K562 (cell line): ENCODE data around the gene DUSP16. TPM values are rescaled to one million over a fixed set of nuclear protein-coding genes. Genes with fewer than 3 reads are reported as not detected.
A peak's percentile ranks its signal among the peaks of the same experiment; 100 is the strongest.

ENCODE experiments used
- ATAC-seq: fragments of 200-7000 bp; cut with Tn5 transposase; 3 replicates; pipeline ENCODE4 v1.9.1; 2020; ENCODE audit warnings: moderate library complexity
- BruUV-seq: library from RNA; stranded (reverse); fragments of 400-500 nt; replicated peaks from 2 replicates; lab custom pipeline; 2021; lab: Mats Ljungman, UMichigan
- CTCF ChIA-PET: fragments of 300-600 bp; formaldehyde crosslinking; extraction: SDS; loops from one replicate; lab custom pipeline; 2021; ENCODE audit warnings: low intra/inter-chr PET ratio; lab: Yijun Ruan, JAX
- POLR2A ChIA-PET: fragments of 300-600, 350-650 bp; sonication (Branson Sonifier 250); formaldehyde crosslinking; extraction: SDS; loops from one replicate; lab custom pipeline; 2021; ENCODE audit warnings: antibody characterized with exemption, inconsistent platforms; lab: Yijun Ruan, JAX
- DNase-seq, 4 experiments: peaks; one replicate each; pipeline versions ENCODE4 v3.0.0 to v3.0.0-alpha.2; 2011 to 2018; ENCODE audit warnings: low spot score in 3 of 4, mixed read lengths in 3 of 4; ENCODE audit errors: extremely low read depth in 1 of 4
- FAIRE-seq: peaks from 2 replicates; lab custom pipeline; 2011; peaks lifted over from hg19 to GRCh38; lab: Jason Lieb, UNC
- H2AFZ ChIP-seq: 2 replicates; pipeline ENCODE4 v1.6.0; 2011; ENCODE audit warnings: low read depth, low read length, control low read depth, inconsistent platforms
- H3K27ac ChIP-seq: fragments of 200-600 bp; 3 replicates; pipeline ENCODE4 v1.8.0; 2011; ENCODE audit warnings: low read depth, mild to moderate bottlenecking, control low read depth, inconsistent platforms, low read length, moderate library complexity, mixed read lengths; ENCODE audit errors: extremely low read depth
- H3K27me3 ChIP-seq, 2 experiments: fragments of 300-600 bp in 1 of 2; 2 replicates in 1 of 2; 3 replicates in 1 of 2; pipeline versions ENCODE4 v1.6.0 to v1.8.0; 2011; ENCODE audit warnings: inconsistent platforms in 2 of 2, low read length in 2 of 2, mild to moderate bottlenecking in 1 of 2, mixed read lengths in 1 of 2, moderate library complexity in 1 of 2; ENCODE audit not compliant: control insufficient read depth in 2 of 2, insufficient read depth in 2 of 2
- H3K36me3 ChIP-seq: fragments of 300-600 bp; 3 replicates; pipeline ENCODE4 v1.8.0; 2011; ENCODE audit warnings: mild to moderate bottlenecking, low read length, inconsistent platforms; ENCODE audit not compliant: control insufficient read depth, insufficient read depth
- H3K4me1 ChIP-seq, 2 experiments: fragments of 200-600 bp in 1 of 2; replicated peaks in 1 of 2; 2 replicates in 1 of 2; 3 replicates in 1 of 2; pipeline versions ENCODE4 v1.5.1 to v1.8.0; 2011; ENCODE audit warnings: inconsistent platforms in 2 of 2, low read length in 2 of 2, mild to moderate bottlenecking in 1 of 2, mixed read lengths in 1 of 2, moderate library complexity in 1 of 2; ENCODE audit not compliant: control insufficient read depth in 2 of 2, insufficient read depth in 2 of 2
- H3K4me2 ChIP-seq: 2 replicates; pipeline ENCODE4 v1.6.1; 2011; ENCODE audit warnings: low read length, control low read depth, inconsistent platforms, mixed read lengths; ENCODE audit not compliant: insufficient read depth
- H3K4me3 ChIP-seq: fragments of 200-600 bp; sonication (generic), shearing (Covaris generic); 2 replicates; pipeline ENCODE4 v1.5.1; 2016; ENCODE audit warnings: control low read depth, inconsistent platforms
- H3K79me2 ChIP-seq: fragments of 200-600 bp; 3 replicates; pipeline ENCODE4 v1.8.0; 2011; ENCODE audit warnings: low read length, inconsistent platforms; ENCODE audit not compliant: control insufficient read depth, insufficient read depth
- H3K9ac ChIP-seq, 2 experiments: 2 replicates each; pipeline versions ENCODE4 v1.6.0 to v1.6.1; 2011; ENCODE audit warnings: low read depth in 2 of 2, low read length in 2 of 2, control low read depth in 1 of 2, inconsistent platforms in 1 of 2, mild to moderate bottlenecking in 1 of 2, mixed read lengths in 1 of 2; ENCODE audit not compliant: insufficient read depth in 1 of 2
- H3K9me1 ChIP-seq: one replicate; pipeline ENCODE4 v1.6.0; 2011; ENCODE audit warnings: inconsistent platforms, mild to moderate bottlenecking, low read length, moderate library complexity; ENCODE audit not compliant: control insufficient read depth, insufficient read depth
- H3K9me3 ChIP-seq: replicated peaks from 2 replicates; pipeline ENCODE4 v1.5.1; 2011; ENCODE audit warnings: low read depth, low read length, inconsistent platforms; ENCODE audit not compliant: control insufficient read depth, insufficient read depth
- H4K20me1 ChIP-seq: replicated peaks from 2 replicates; pipeline ENCODE4 v1.6.1; 2011; ENCODE audit warnings: low read length, inconsistent platforms, mixed read lengths; ENCODE audit not compliant: control insufficient read depth, insufficient read depth
- GABPB2 ChIP-seq: fragments of 250-450 bp; sonication (Bioruptor Pico); conservative IDR thresholded peaks from 2 replicates; pipeline ENCODE4 v1.5.1; 2021; ENCODE audit warnings: mild to moderate bottlenecking
- HCFC1 ChIP-seq: IDR thresholded peaks from 2 replicates; pipeline ENCODE4 v1.6.1; 2012; ENCODE audit warnings: low read depth, low read length, improper control_type of control experiment
- HNRNPL ChIP-seq: fragments of 200-400 bp; formaldehyde crosslinking; IDR thresholded peaks from 2 replicates; pipeline ENCODE4 v1.6.1; 2017; ENCODE audit warnings: low read depth, mild to moderate bottlenecking, low read length
- NEUROD1 ChIP-seq: fragments of 150-350 bp; IDR thresholded peaks from 2 replicates; pipeline ENCODE4 v1.6.1; 2014; ENCODE audit warnings: borderline replicate concordance, low read length, low read depth; ENCODE audit not compliant: partially characterized antibody
- NR4A1 ChIP-seq, 2 experiments: fragments of 250-450 bp in 1 of 2; fragments of 450-650 bp in 1 of 2; sonication (Bioruptor Pico) in 1 of 2; IDR thresholded peaks; 2 replicates each; pipeline versions ENCODE4 v1.4.0 to v1.6.1; 2016 to 2020; ENCODE audit warnings: mild to moderate bottlenecking in 2 of 2, missing compliant biosample characterization in 1 of 2, missing genetic modification characterization in 1 of 2, moderate library complexity in 1 of 2
- NUFIP1 ChIP-seq: fragments of 450-650 bp; IDR thresholded peaks from 2 replicates; pipeline ENCODE4 v1.6.1; 2018; ENCODE audit not compliant: partially characterized antibody
- RBM25 ChIP-seq: fragments of 200-400 bp; formaldehyde crosslinking; IDR thresholded peaks from 2 replicates; pipeline ENCODE4 v1.6.1; 2018; ENCODE audit warnings: low read length, low read depth, moderate library complexity; ENCODE audit not compliant: severe bottlenecking
- SFPQ ChIP-seq: fragments of 200-400 bp; formaldehyde crosslinking; IDR thresholded peaks from 2 replicates; pipeline ENCODE4 v1.6.1; 2017; ENCODE audit warnings: mild to moderate bottlenecking, low read depth, low read length, moderate library complexity
- TAF7 ChIP-seq: fragments of 450-650 bp; IDR thresholded peaks from 2 replicates; pipeline ENCODE4 v1.6.1; 2016; ENCODE audit warnings: missing genetic modification characterization, missing compliant biosample characterization
- TBL1XR1 ChIP-seq, 2 experiments: IDR thresholded peaks; 2 replicates each; pipeline ENCODE4 v1.6.1; 2012; ENCODE audit warnings: improper control_type of control experiment in 2 of 2, low read length in 2 of 2, mild to moderate bottlenecking in 1 of 2
- TEAD4 ChIP-seq, 2 experiments: sonication (generic) in 1 of 2; formaldehyde crosslinking in 1 of 2; IDR thresholded peaks; 2 replicates each; pipeline versions ENCODE4 v1.6.1 to v1.8.0; 2012 to 2022; ENCODE audit warnings: borderline replicate concordance in 1 of 2, inconsistent platforms in 1 of 2, low read length in 1 of 2, mild to moderate bottlenecking in 1 of 2, missing genetic modification reagents in 1 of 2
- THAP12 ChIP-seq: fragments of 250-450 bp; sonication (Bioruptor Pico); IDR thresholded peaks from 2 replicates; pipeline ENCODE4 v1.9.0; 2021; ENCODE audit warnings: mild to moderate bottlenecking, inconsistent platforms
- UBTF ChIP-seq, 2 experiments: IDR thresholded peaks; 2 replicates each; pipeline ENCODE4 v1.6.1; 2012; ENCODE audit warnings: improper control_type of control experiment in 2 of 2, low read depth in 2 of 2, low read length in 2 of 2, borderline replicate concordance in 1 of 2
- ZBTB7A ChIP-seq: IDR thresholded peaks from 2 replicates; pipeline ENCODE4 v1.6.1; 2011; ENCODE audit warnings: low read depth, mild to moderate bottlenecking, low read length, moderate library complexity, borderline replicate concordance; ENCODE audit not compliant: control insufficient read depth
- ZNF140 ChIP-seq: fragments of 250-450 bp; sonication (Bioruptor Pico); IDR thresholded peaks from 2 replicates; pipeline ENCODE4 v1.8.0; 2021; ENCODE audit warnings: moderate library complexity, mild to moderate bottlenecking, inconsistent platforms
- WGBS: fragments of 100-300 bp; shearing (Covaris generic); methylation state at CpG from one replicate; pipeline ENCODE4 v1.1.6; 2016; ENCODE audit warnings: low coverage, mixed read lengths; ENCODE audit not compliant: insufficient coverage; ENCODE audit errors: missing lambda C conversion rate; 5-methylcytosine and 5-hydroxymethylcytosine counted together
- in situ Hi-C: fragments of 300-500 bp; cut with MboI; formaldehyde crosslinking; loops from 4 replicates; pipeline ENCODE4 v1.15.0; 2018; ENCODE audit warnings: inconsistent platforms, mixed read lengths
- intact Hi-C: fragments of 100-400 bp; cut with micrococcal nuclease; formaldehyde crosslinking; loops from 2 replicates; pipeline ENCODE4 v1.14.2; 2022
- polyA plus RNA-seq, 8 experiments: library from polyadenylated mRNA; depleted of rRNA in 4 of 8; stranded (reverse) in 5 of 8; unstranded in 3 of 8; fragments of >200 nt; fragmentation: Nextera tagmentation in 2 of 8; fragmentation: Illumina TruSeq in 1 of 8; extraction: Ambion mirVana in 2 of 8; extraction: Trizol in 1 of 8; gene quantifications; 2 replicates each; pipeline versions ENCODE4 v1.2.1 to v1.2.3, GENCODE V29; 2011 to 2014; ENCODE audit warnings: inconsistent platforms in 1 of 8, missing spikeins in 1 of 8
- total RNA-seq, 7 experiments: library from RNA; depleted of rRNA in 6 of 7; stranded (reverse); fragments of >200 nt in 6 of 7; fragmentation: Illumina TruSeq in 2 of 7; extraction: Trizol in 2 of 7; gene quantifications; 2 replicates each; pipeline versions ENCODE4 v1.2.1 to v1.2.3, GENCODE V29; 2011 to 2021; ENCODE audit warnings: low replicate concordance in 1 of 7

Gene DUSP16
- total and polyA plus RNA-seq, 9 of the 15 experiments (the other 6 are each of a cell fraction or from before 2014, with no cell fraction given): 0.70 to 12.3 (median 5.7) TPM

- no TSS peak for BruUV-seq
- intact Hi-C loops: no loop called here
- Histone ChIP-seq H3K4me2 (no peak overlapping the region), H3K4me3 (no peak overlapping the region), H3K9me1 (no peaks in the 10 kb centered on the region), H3K4me1 (no peaks in the 10 kb centered on the region), H3K79me2 (no peaks in the 10 kb centered on the region), H3K27me3 (no peaks in the 10 kb centered on the region), H3K9ac (no peak overlapping the region), H2AFZ (peak overlapping the region; percentile 74; the same call in 1 of the 2 replicates), H4K20me1 (no peaks in the 10 kb centered on the region), H3K9me3 (no peaks in the 10 kb centered on the region), H3K36me3 (no peaks in the 10 kb centered on the region), H3K27ac (no peak overlapping the region)
- DNase-seq: no peak
- 21% methylated on average over 5 of the region's 6 CpGs for WGBS
- ChIA-PET CTCF (no interaction called here), POLR2A (no interaction called here)
- no peak for ATAC-seq
- no peak for FAIRE-seq
- in situ Hi-C loops: no loop called here
- TF ChIP-seq NUFIP1: no peak
- no peak for TF ChIP-seq THAP12 (CRISPR knock-in tag)
- TF ChIP-seq NEUROD1: no peak
- no peak for TF ChIP-seq TAF7 (tag)
- TF ChIP-seq NR4A1 (CRISPR knock-in tag; IDR thresholded peaks at IDR 0.05): no peak
- TF ChIP-seq NR4A1 (tag; IDR thresholded peaks at IDR 0.05): no peak
- no peak for TF ChIP-seq RBM25
- TF ChIP-seq SFPQ: no peak
- TF ChIP-seq ZNF140 (CRISPR knock-in tag): no peak
- no peak for TF ChIP-seq TBL1XR1 (IDR thresholded peaks at IDR 0.05; ENCODE audit: low read length in 2 of 2)
- TF ChIP-seq TEAD4 (IDR thresholded peaks at IDR 0.05; ENCODE audit: low read length): no peak
- TF ChIP-seq TEAD4 (CRISPR knock-in tag; IDR thresholded peaks at IDR 0.05; ENCODE audit: borderline replicate concordance): no peak
- TF ChIP-seq GABPB2 (CRISPR knock-in tag): no peak
- no peak for TF ChIP-seq UBTF (IDR thresholded peaks at IDR 0.05; ENCODE audit: borderline replicate concordance in 1 of 2, low read depth in 2 of 2, low read length in 2 of 2)
- no peak for TF ChIP-seq HCFC1
- no peak for TF ChIP-seq ZBTB7A
- no peak for TF ChIP-seq HNRNPL
Measured at GRCh38 chr12:12582895-12583303, 20.2 kb upstream of the DUSP16 start.
